Spinal cord (tissue), 10 donors: Measurements from ENCODE around the gene ALDH3A1. TPM values are rescaled to one million over a fixed set of nuclear protein-coding genes. Genes with fewer than 3 reads are reported as not detected.

Source experiments
- DNase-seq, 6 donors: peaks; one replicate each; pipeline versions ENCODE4 v3.0.0 to v3.0.0-alpha.2; 2013 to 2015; ENCODE audit warnings: low spot score in 6 of 6, low read depth in 4 of 6
- H3K27ac ChIP-seq: one replicate; pipeline ENCODE4 v1.5.1; 2013; ENCODE audit warnings: low read depth, low read length, control low read depth
- H3K27me3 ChIP-seq: one replicate; pipeline ENCODE4 v1.6.1; 2013; ENCODE audit warnings: low read length; ENCODE audit not compliant: control insufficient read depth, insufficient read depth
- H3K36me3 ChIP-seq: one replicate; pipeline ENCODE4 v1.6.1; 2013; ENCODE audit warnings: low read length; ENCODE audit not compliant: control insufficient read depth, insufficient read depth
- H3K4me1 ChIP-seq: one replicate; pipeline ENCODE4 v1.6.1; 2013; ENCODE audit warnings: low read length; ENCODE audit not compliant: control insufficient read depth, insufficient read depth
- H3K4me3 ChIP-seq: one replicate; pipeline ENCODE4 v1.5.1; 2013; ENCODE audit warnings: low read depth, low read length, control low read depth
- H3K9me3 ChIP-seq: one replicate; pipeline ENCODE4 v1.6.1; 2013; ENCODE audit warnings: low read length; ENCODE audit not compliant: control insufficient read depth, insufficient read depth
- WGBS: methylation state at CpG from one replicate; pipeline ENCODE4 v1.1.5; 2013; ENCODE audit warnings: missing lambda C conversion rate; ENCODE audit not compliant: insufficient coverage; 5-methylcytosine and 5-hydroxymethylcytosine counted together
- long read RNA-seq, 4 donors: transcript quantifications; one replicate each; lab custom pipeline, GENCODE V29; 2026
- polyA plus RNA-seq, 2 donors: library from polyadenylated mRNA; unstranded; fragments of 120-200 nt; gene quantifications; one replicate each; pipeline ENCODE4 v1.2.1, GENCODE V29; 2013; ENCODE audit not compliant: insufficient read length in 2 of 2
- total RNA-seq, 2 donors: library from RNA; depleted of rRNA in 1 of 2; stranded (reverse); fragments of 120-200 nt in 1 of 2; fragments of >200 nt in 1 of 2; gene quantifications; one replicate each; pipeline versions ENCODE4 v1.2.3 to v1.2.4, GENCODE V29; 2013 to 2014
- donor health status: healthy.

Gene ALDH3A1
- under 1 TPM; 0.20 to 0.39 TPM for total RNA-seq
- under 1 TPM; 0.32 to 0.51 TPM for polyA plus RNA-seq
- long read RNA-seq, donor 1 = 0 reads
- long read RNA-seq, donor 2 = 0 reads
- long read RNA-seq, donor 3 = 0 reads
- long read RNA-seq, donor 4 = 0 reads

GRCh38 chr17:19747829-19748806 lies at the start of gene ALDH3A1:
Gene ALDH3A1 (minus strand): TSS chr17:19748298. CDS start chr17:19745129, 3,169 bp downstream.
- Histone ChIP-seq H3K4me1 (peaks cover 27% of the 10 kb centered on the region), H3K9me3 (no peaks in the 10 kb centered on the region), H3K36me3 (no peaks in the 10 kb centered on the region), H3K4me3 (no peak within 1 kb of the TSS), H3K27ac (no peak within 1 kb of the TSS), H3K27me3 (no peaks in the 10 kb centered on the region)
- DNase-seq = peak in 1 of 6 donors; percentile 9
- 55% methylated on average over 21 of the region's 25 CpGs for WGBS

GRCh38 chr17:19796457-19796856 lies 48.4 kb upstream of the ALDH3A1 start:
- Histone ChIP-seq H3K27ac (no peak overlapping the region), H3K4me1 (no peaks in the 10 kb centered on the region), H3K4me3 (no peak overlapping the region), H3K36me3 (peaks cover 58% of the 10 kb centered on the region), H3K9me3 (peaks cover 5% of the 10 kb centered on the region), H3K27me3 (no peaks in the 10 kb centered on the region)
- DNase-seq = no peak
- WGBS = 100% methylated on average over 2 of the region's 4 CpGs

GRCh38 chr17:19791918-19792550 lies 43.9 kb upstream of the ALDH3A1 start:
- DNase-seq = no peak
- Histone ChIP-seq H3K4me3 (no peak overlapping the region), H3K27ac (no peak overlapping the region), H3K9me3 (peaks cover 5% of the 10 kb centered on the region), H3K4me1 (no peaks in the 10 kb centered on the region), H3K36me3 (peaks cover 53% of the 10 kb centered on the region), H3K27me3 (no peaks in the 10 kb centered on the region)
- no CpG with 5 or more reads among the region's 3 CpGs for WGBS

GRCh38 chr17:19787733-19788357 lies 39.7 kb upstream of the ALDH3A1 start:
- DNase-seq = peak in 3 of 6 donors; percentile 10 to 40 (median 17)
- no peak overlapping the region for H3K27ac ChIP-seq
- no peak overlapping the region for H3K4me3 ChIP-seq
- WGBS = 60% methylated on average over 6 of the region's 7 CpGs
- H3K4me1 ChIP-seq = no peaks in the 10 kb centered on the region
- peaks cover 47% of the 10 kb centered on the region for H3K36me3 ChIP-seq
- no peaks in the 10 kb centered on the region for H3K9me3 ChIP-seq
- H3K27me3 ChIP-seq = no peaks in the 10 kb centered on the region

GRCh38 chr17:19785854-19786253 lies 37.8 kb upstream of the ALDH3A1 start:
- no peak for DNase-seq
- Histone ChIP-seq H3K4me3 (no peak overlapping the region), H3K27ac (no peak overlapping the region), H3K27me3 (no peaks in the 10 kb centered on the region), H3K36me3 (peaks cover 51% of the 10 kb centered on the region), H3K9me3 (no peaks in the 10 kb centered on the region), H3K4me1 (no peaks in the 10 kb centered on the region)
- WGBS = 83% methylated on average over 1 of the region's 4 CpGs

- H3K9me3 ChIP-seq = no peaks in the 10 kb centered on the region
- WGBS = no CpG with 5 or more reads among the region's 9 CpGs
- H3K27me3 ChIP-seq = no peaks in the 10 kb centered on the region
- no peaks in the 10 kb centered on the region for H3K4me1 ChIP-seq
- no peak overlapping the region for H3K27ac ChIP-seq
- DNase-seq = no peak
- no peak overlapping the region for H3K4me3 ChIP-seq
- H3K36me3 ChIP-seq = peaks cover 45% of the 10 kb centered on the region
Measured at GRCh38 chr17:19781488-19782458, 33.7 kb upstream of the ALDH3A1 start.

- 93% methylated on average over 3 of the region's 4 CpGs for WGBS
- Histone ChIP-seq H3K27me3 (no peaks in the 10 kb centered on the region), H3K27ac (no peak overlapping the region), H3K9me3 (no peaks in the 10 kb centered on the region), H3K4me3 (no peak overlapping the region), H3K4me1 (no peaks in the 10 kb centered on the region), H3K36me3 (peaks cover 48% of the 10 kb centered on the region)
- DNase-seq = no peak
Measured at GRCh38 chr17:19780846-19781245, 32.7 kb upstream of the ALDH3A1 start.

- H3K4me1 ChIP-seq = no peaks in the 10 kb centered on the region
- no peak overlapping the region for H3K4me3 ChIP-seq
- no peaks in the 10 kb centered on the region for H3K27me3 ChIP-seq
- H3K27ac ChIP-seq = no peak overlapping the region
- H3K36me3 ChIP-seq = peaks cover 29% of the 10 kb centered on the region
- WGBS = 83% methylated on average over 3 of the region's 6 CpGs
- no peaks in the 10 kb centered on the region for H3K9me3 ChIP-seq
- DNase-seq = no peak
Measured at GRCh38 chr17:19773534-19773933, 25.4 kb upstream of the ALDH3A1 start.
